ENCODE measurements around the gene APOBEC3G.

GRCh38 chr22:39135092-39135896 is 58.2 kb downstream of the APOBEC3G start:
- TF ChIP-seq, protein P1, sequence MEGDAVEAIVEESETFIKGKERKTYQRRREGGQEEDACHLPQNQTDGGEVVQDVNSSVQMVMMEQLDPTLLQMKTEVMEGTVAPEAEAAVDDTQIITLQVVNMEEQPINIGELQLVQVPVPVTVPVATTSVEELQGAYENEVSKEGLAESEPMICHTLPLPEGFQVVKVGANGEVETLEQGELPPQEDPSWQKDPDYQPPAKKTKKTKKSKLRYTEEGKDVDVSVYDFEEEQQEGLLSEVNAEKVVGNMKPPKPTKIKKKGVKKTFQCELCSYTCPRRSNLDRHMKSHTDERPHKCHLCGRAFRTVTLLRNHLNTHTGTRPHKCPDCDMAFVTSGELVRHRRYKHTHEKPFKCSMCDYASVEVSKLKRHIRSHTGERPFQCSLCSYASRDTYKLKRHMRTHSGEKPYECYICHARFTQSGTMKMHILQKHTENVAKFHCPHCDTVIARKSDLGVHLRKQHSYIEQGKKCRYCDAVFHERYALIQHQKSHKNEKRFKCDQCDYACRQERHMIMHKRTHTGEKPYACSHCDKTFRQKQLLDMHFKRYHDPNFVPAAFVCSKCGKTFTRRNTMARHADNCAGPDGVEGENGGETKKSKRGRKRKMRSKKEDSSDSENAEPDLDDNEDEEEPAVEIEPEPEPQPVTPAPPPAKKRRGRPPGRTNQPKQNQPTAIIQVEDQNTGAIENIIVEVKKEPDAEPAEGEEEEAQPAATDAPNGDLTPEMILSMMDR (conservative IDR thresholded peaks at IDR 0.05 in 1 of 2, IDR thresholded peaks at IDR 0.05 in 1 of 2; ENCODE audit: low read depth in 1 of 2, low read length in 2 of 2): peak; percentile 45 to 65
- no peak for TF ChIP-seq EZH2 (IDR thresholded peaks at IDR 0.05; ENCODE audit: low read length, missing control alignments)
